ENCODE results near the gene CHRNA1. TPM values are rescaled to one million over a fixed set of nuclear protein-coding genes. Genes with fewer than 3 reads are reported as not detected.

CHRNA1 gene
- total and polyA plus RNA-seq, 2 experiments from 2014 or later = not detected

DNA sequence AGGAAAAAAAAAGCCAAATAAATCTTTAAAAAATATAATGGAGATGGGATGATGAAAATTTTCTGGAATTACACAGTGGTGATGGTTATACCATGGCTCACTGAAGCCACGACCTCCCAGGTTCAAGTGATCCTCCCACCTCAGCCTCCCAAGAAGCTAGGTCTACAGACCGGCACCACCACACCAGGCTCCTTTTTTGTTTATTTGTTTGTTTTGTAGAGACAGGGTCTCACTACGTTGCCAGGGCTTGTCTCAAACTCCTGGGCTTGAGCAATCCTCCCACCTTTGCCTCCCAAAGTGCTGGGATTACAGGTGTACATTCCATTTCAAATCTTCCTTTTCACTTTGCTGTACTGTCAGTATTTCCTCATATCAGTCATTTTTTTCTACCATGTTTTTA is 61.7 kb downstream of the CHRNA1 start (continued):
- TF ChIP-seq, protein P1, sequence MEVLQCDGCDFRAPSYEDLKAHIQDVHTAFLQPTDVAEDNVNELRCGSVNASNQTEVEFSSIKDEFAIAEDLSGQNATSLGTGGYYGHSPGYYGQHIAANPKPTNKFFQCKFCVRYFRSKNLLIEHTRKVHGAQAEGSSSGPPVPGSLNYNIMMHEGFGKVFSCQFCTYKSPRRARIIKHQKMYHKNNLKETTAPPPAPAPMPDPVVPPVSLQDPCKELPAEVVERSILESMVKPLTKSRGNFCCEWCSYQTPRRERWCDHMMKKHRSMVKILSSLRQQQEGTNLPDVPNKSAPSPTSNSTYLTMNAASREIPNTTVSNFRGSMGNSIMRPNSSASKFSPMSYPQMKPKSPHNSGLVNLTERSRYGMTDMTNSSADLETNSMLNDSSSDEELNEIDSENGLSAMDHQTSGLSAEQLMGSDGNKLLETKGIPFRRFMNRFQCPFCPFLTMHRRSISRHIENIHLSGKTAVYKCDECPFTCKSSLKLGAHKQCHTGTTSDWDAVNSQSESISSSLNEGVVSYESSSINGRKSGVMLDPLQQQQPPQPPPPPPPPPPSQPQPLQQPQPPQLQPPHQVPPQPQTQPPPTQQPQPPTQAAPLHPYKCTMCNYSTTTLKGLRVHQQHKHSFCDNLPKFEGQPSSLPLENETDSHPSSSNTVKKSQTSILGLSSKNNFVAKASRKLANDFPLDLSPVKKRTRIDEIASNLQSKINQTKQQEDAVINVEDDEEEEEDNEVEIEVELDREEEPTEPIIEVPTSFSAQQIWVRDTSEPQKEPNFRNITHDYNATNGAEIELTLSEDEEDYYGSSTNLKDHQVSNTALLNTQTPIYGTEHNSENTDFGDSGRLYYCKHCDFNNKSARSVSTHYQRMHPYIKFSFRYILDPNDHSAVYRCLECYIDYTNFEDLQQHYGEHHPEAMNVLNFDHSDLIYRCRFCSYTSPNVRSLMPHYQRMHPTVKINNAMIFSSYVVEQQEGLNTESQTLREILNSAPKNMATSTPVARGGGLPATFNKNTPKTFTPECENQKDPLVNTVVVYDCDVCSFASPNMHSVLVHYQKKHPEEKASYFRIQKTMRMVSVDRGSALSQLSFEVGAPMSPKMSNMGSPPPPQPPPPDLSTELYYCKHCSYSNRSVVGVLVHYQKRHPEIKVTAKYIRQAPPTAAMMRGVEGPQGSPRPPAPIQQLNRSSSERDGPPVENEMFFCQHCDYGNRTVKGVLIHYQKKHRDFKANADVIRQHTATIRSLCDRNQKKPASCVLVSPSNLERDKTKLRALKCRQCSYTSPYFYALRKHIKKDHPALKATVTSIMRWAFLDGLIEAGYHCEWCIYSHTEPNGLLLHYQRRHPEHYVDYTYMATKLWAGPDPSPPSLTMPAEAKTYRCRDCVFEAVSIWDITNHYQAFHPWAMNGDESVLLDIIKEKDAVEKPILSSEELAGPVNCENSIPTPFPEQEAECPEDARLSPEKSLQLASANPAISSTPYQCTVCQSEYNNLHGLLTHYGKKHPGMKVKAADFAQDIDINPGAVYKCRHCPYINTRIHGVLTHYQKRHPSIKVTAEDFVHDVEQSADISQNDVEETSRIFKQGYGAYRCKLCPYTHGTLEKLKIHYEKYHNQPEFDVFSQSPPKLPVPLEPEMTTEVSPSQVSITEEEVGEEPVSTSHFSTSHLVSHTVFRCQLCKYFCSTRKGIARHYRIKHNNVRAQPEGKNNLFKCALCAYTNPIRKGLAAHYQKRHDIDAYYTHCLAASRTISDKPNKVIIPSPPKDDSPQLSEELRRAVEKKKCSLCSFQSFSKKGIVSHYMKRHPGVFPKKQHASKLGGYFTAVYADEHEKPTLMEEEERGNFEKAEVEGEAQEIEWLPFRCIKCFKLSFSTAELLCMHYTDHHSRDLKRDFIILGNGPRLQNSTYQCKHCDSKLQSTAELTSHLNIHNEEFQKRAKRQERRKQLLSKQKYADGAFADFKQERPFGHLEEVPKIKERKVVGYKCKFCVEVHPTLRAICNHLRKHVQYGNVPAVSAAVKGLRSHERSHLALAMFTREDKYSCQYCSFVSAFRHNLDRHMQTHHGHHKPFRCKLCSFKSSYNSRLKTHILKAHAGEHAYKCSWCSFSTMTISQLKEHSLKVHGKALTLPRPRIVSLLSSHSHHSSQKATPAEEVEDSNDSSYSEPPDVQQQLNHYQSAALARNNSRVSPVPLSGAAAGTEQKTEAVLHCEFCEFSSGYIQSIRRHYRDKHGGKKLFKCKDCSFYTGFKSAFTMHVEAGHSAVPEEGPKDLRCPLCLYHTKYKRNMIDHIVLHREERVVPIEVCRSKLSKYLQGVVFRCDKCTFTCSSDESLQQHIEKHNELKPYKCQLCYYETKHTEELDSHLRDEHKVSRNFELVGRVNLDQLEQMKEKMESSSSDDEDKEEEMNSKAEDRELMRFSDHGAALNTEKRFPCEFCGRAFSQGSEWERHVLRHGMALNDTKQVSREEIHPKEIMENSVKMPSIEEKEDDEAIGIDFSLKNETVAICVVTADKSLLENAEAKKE (CRISPR knock-in tag; IDR thresholded peaks at IDR 0.05) = no peak
- TF ChIP-seq JUNB (IDR thresholded peaks at IDR 0.05; ENCODE audit: unreplicated experiment) (no peak), POLR2AphosphoS5 (IDR thresholded peaks at IDR 0.05; ENCODE audit: low read depth) (no peak), REST (IDR thresholded peaks at IDR 0.05; ENCODE audit: unreplicated experiment) (no peak)
- TF ChIP-seq, protein P2, sequence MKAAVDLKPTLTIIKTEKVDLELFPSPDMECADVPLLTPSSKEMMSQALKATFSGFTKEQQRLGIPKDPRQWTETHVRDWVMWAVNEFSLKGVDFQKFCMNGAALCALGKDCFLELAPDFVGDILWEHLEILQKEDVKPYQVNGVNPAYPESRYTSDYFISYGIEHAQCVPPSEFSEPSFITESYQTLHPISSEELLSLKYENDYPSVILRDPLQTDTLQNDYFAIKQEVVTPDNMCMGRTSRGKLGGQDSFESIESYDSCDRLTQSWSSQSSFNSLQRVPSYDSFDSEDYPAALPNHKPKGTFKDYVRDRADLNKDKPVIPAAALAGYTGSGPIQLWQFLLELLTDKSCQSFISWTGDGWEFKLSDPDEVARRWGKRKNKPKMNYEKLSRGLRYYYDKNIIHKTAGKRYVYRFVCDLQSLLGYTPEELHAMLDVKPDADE (IDR thresholded peaks at IDR 0.05) = no peak

Measured in GM23338 (cell line).